K562 (cell line): ENCODE data around the gene CAVIN1. TPM values are rescaled to one million over a fixed set of nuclear protein-coding genes. Genes with fewer than 3 reads are reported as not detected.

ENCODE experiments used
- ARID2 ChIP-seq: fragments of 450-650 bp; IDR thresholded peaks from 2 replicates; pipeline ENCODE4 v1.6.1; 2017; ENCODE audit warnings: antibody characterized with exemption, mild to moderate bottlenecking
- BRCA1 ChIP-seq, 2 experiments: fragments of 450-650 bp in 1 of 2; sonication (generic) in 1 of 2; formaldehyde crosslinking in 1 of 2; IDR thresholded peaks; 2 replicates each; pipeline versions ENCODE4 v1.5.0 to v1.6.1; 2017 to 2020; ENCODE audit warnings: mild to moderate bottlenecking in 1 of 2, missing genetic modification reagents in 1 of 2
- CTBP1 ChIP-seq: fragments of 450-650 bp; IDR thresholded peaks from 2 replicates; pipeline ENCODE4 v1.6.1; 2016; ENCODE audit warnings: borderline replicate concordance
- EZH2 ChIP-seq: IDR thresholded peaks from 2 replicates; pipeline ENCODE4 v1.6.1; 2012; ENCODE audit warnings: low read depth, mild to moderate bottlenecking, inconsistent platforms, low read length, borderline replicate concordance
- FOXM1 ChIP-seq, 2 experiments: fragments of 450-650 bp in 1 of 2; sonication (generic) in 1 of 2; formaldehyde crosslinking in 1 of 2; IDR thresholded peaks; 2 replicates each; pipeline versions ENCODE4 v1.6.1 to v1.9.0; 2017 to 2022; ENCODE audit warnings: low read depth in 2 of 2, mild to moderate bottlenecking in 2 of 2, missing genetic modification reagents in 1 of 2, moderate library complexity in 1 of 2
- HDAC2 ChIP-seq: fragments of 450-650 bp; IDR thresholded peaks from 2 replicates; pipeline ENCODE4 v1.6.1; 2016; ENCODE audit warnings: mild to moderate bottlenecking
- MAZ ChIP-seq, 2 experiments: fragments of 450-650 bp in 1 of 2; sonication (generic) in 1 of 2; formaldehyde crosslinking; IDR thresholded peaks in 1 of 2; conservative IDR thresholded peaks in 1 of 2; 2 replicates each; pipeline versions ENCODE4 v1.4.0 to v1.5.0; 2020; ENCODE audit warnings: mild to moderate bottlenecking in 1 of 2, missing genetic modification reagents in 1 of 2
- POLR2H ChIP-seq: IDR thresholded peaks from 2 replicates; pipeline ENCODE4 v1.6.1; 2016; ENCODE audit warnings: missing genetic modification characterization, low read depth, mild to moderate bottlenecking, control low read depth, missing compliant biosample characterization, moderate library complexity
- RAD21 ChIP-seq, 2 experiments: fragments of 250-450 bp in 1 of 2; fragments of 450-650 bp in 1 of 2; sonication (Bioruptor Pico) in 1 of 2; formaldehyde crosslinking in 1 of 2; IDR thresholded peaks in 1 of 2; conservative IDR thresholded peaks in 1 of 2; 2 replicates each; pipeline versions ENCODE4 v1.4.0 to v1.8.0; 2020 to 2022; ENCODE audit warnings: mild to moderate bottlenecking in 2 of 2, moderate library complexity in 1 of 2
- RFX5 ChIP-seq: IDR thresholded peaks from 2 replicates; pipeline ENCODE4 v1.6.1; 2011; ENCODE audit warnings: low read depth, mild to moderate bottlenecking, improper control_type of control experiment, low read length
- SMAD4 ChIP-seq: fragments of 250-450 bp; sonication (Bioruptor Pico); conservative IDR thresholded peaks from 2 replicates; pipeline ENCODE4 v1.8.0; 2021; ENCODE audit warnings: inconsistent platforms, mild to moderate bottlenecking, moderate library complexity
- TBL1XR1 ChIP-seq, 2 experiments: IDR thresholded peaks; 2 replicates each; pipeline ENCODE4 v1.6.1; 2012; ENCODE audit warnings: improper control_type of control experiment in 2 of 2, low read length in 2 of 2, mild to moderate bottlenecking in 1 of 2
- ZFP36 ChIP-seq: fragments of 150-350 bp; IDR thresholded peaks from 2 replicates; pipeline ENCODE4 v1.6.1; 2018; ENCODE audit warnings: low read length, low read depth; ENCODE audit not compliant: partially characterized antibody
- ZNF24 ChIP-seq: fragments of 450-650 bp; IDR thresholded peaks from 2 replicates; pipeline ENCODE4 v1.6.1; 2016
- polyA plus RNA-seq, 8 experiments: library from polyadenylated mRNA; depleted of rRNA in 4 of 8; stranded (reverse) in 5 of 8; unstranded in 3 of 8; fragments of >200 nt; fragmentation: Nextera tagmentation in 2 of 8; fragmentation: Illumina TruSeq in 1 of 8; extraction: Ambion mirVana in 2 of 8; extraction: Trizol in 1 of 8; gene quantifications; 2 replicates each; pipeline versions ENCODE4 v1.2.1 to v1.2.3, GENCODE V29; 2011 to 2014; ENCODE audit warnings: inconsistent platforms in 1 of 8, missing spikeins in 1 of 8
- total RNA-seq, 7 experiments: library from RNA; depleted of rRNA in 6 of 7; stranded (reverse); fragments of >200 nt in 6 of 7; fragmentation: Illumina TruSeq in 2 of 7; extraction: Trizol in 2 of 7; gene quantifications; 2 replicates each; pipeline versions ENCODE4 v1.2.1 to v1.2.3, GENCODE V29; 2011 to 2021; ENCODE audit warnings: low replicate concordance in 1 of 7
- TF ChIP-seq, protein P1 (sequence below), 3 experiments: IDR thresholded peaks in 2 of 3; conservative IDR thresholded peaks in 1 of 3; 2 replicates each; pipeline ENCODE4 v1.5.1; 2011 to 2012; ENCODE audit warnings: low read length in 3 of 3, mild to moderate bottlenecking in 3 of 3, control low read depth in 2 of 3, improper control_type of control experiment in 1 of 3, inconsistent platforms in 1 of 3, low read depth in 1 of 3, mixed read lengths in 1 of 3, moderate library complexity in 1 of 3; ENCODE audit not compliant: insufficient read depth in 2 of 3
- TF ChIP-seq, protein P2 (sequence below): fragments of 450-650 bp; formaldehyde crosslinking; IDR thresholded peaks from 2 replicates; pipeline ENCODE4 v1.4.0; 2020; ENCODE audit warnings: mild to moderate bottlenecking, mixed read lengths
- TF ChIP-seq, protein P3 (sequence below): sonication (generic); formaldehyde crosslinking; IDR thresholded peaks from 2 replicates; pipeline ENCODE4 v1.4.0; 2020; ENCODE audit warnings: mild to moderate bottlenecking, missing genetic modification reagents
- TF ChIP-seq, protein P4 (sequence below): sonication (generic); formaldehyde crosslinking; IDR thresholded peaks from 2 replicates; pipeline ENCODE4 v1.8.1; 2022; ENCODE audit warnings: missing genetic modification reagents

Gene CAVIN1
- total and polyA plus RNA-seq, 9 of the 15 experiments (the other 6 are each of a cell fraction or from before 2014, with no cell fraction given) = 6.8 to 162 (median 74.5) TPM

DNA sequence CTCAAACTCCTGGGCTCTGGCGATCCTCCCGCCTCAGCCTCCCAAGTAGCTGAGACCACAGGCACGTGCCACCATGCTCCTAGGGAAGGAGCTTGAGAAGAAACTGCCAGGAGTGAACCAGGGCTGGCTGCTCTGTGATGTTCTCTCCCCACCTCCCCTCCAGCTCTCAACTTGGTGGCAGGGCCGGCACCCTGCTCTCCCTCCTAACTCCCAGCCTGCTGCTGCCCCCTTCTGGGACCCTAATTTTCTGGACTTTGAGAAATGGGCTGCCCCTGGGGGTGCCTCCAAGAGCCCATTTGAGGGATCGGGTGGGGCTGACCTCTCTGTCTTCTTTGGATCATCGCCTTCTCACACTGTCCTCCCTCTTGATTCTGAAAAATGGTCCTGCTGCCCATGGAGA, 19.9 kb downstream of the CAVIN1 start (continued):
- TF ChIP-seq RAD21 (CRISPR knock-in tag; conservative IDR thresholded peaks at IDR 0.05 in 1 of 2, IDR thresholded peaks at IDR 0.05 in 1 of 2) (peak; percentile 26 to 75; a peak in 2 of 4 replicates), CTBP1 (0 out of 2 replicates have a peak, but pooled peaks have one; percentile 26), POLR2H (tag) (no peak), ZFP36 (peak; percentile 20), FOXM1 (IDR thresholded peaks at IDR 0.05; ENCODE audit: low read depth) (no peak), FOXM1 (CRISPR knock-in tag; IDR thresholded peaks at IDR 0.05; ENCODE audit: low read depth) (no peak), ARID2 (peak; percentile 56; the same call in 1 of the 2 replicates), SMAD4 (0 out of 2 replicates have a peak, but pooled peaks have one; percentile 25), TBL1XR1 (IDR thresholded peaks at IDR 0.05; ENCODE audit: low read length in 2 of 2) (no peak), HDAC2 (no peak), RFX5 (no peak), BRCA1 (IDR thresholded peaks at IDR 0.05) (no peak), BRCA1 (CRISPR knock-in tag; IDR thresholded peaks at IDR 0.05) (no peak), MAZ (CRISPR knock-in tag; conservative IDR thresholded peaks at IDR 0.05 in 1 of 2, IDR thresholded peaks at IDR 0.05 in 1 of 2) (peak in 1 of 2 experiments; percentile 74; a peak in 2 of 4 replicates), ZNF24 (no peak), EZH2 (no peak)
- TF ChIP-seq, protein P1, sequence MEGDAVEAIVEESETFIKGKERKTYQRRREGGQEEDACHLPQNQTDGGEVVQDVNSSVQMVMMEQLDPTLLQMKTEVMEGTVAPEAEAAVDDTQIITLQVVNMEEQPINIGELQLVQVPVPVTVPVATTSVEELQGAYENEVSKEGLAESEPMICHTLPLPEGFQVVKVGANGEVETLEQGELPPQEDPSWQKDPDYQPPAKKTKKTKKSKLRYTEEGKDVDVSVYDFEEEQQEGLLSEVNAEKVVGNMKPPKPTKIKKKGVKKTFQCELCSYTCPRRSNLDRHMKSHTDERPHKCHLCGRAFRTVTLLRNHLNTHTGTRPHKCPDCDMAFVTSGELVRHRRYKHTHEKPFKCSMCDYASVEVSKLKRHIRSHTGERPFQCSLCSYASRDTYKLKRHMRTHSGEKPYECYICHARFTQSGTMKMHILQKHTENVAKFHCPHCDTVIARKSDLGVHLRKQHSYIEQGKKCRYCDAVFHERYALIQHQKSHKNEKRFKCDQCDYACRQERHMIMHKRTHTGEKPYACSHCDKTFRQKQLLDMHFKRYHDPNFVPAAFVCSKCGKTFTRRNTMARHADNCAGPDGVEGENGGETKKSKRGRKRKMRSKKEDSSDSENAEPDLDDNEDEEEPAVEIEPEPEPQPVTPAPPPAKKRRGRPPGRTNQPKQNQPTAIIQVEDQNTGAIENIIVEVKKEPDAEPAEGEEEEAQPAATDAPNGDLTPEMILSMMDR (IDR thresholded peaks at IDR 0.05 in 2 of 3, conservative IDR thresholded peaks at IDR 0.05 in 1 of 3; ENCODE audit: insufficient read depth in 2 of 3, low read depth in 1 of 3, low read length in 3 of 3) = peak; percentile 55 to 74 (median 58)
- TF ChIP-seq, protein P2, sequence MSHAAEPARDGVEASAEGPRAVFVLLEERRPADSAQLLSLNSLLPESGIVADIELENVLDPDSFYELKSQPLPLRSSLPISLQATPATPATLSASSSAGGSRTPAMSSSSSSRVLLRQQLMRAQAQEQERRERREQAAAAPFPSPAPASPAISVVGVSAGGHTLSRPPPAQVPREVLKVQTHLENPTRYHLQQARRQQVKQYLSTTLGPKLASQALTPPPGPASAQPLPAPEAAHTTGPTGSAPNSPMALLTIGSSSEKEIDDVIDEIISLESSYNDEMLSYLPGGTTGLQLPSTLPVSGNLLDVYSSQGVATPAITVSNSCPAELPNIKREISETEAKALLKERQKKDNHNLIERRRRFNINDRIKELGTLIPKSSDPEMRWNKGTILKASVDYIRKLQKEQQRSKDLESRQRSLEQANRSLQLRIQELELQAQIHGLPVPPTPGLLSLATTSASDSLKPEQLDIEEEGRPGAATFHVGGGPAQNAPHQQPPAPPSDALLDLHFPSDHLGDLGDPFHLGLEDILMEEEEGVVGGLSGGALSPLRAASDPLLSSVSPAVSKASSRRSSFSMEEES (CRISPR knock-in tag) = no peak
- TF ChIP-seq, protein P3, sequence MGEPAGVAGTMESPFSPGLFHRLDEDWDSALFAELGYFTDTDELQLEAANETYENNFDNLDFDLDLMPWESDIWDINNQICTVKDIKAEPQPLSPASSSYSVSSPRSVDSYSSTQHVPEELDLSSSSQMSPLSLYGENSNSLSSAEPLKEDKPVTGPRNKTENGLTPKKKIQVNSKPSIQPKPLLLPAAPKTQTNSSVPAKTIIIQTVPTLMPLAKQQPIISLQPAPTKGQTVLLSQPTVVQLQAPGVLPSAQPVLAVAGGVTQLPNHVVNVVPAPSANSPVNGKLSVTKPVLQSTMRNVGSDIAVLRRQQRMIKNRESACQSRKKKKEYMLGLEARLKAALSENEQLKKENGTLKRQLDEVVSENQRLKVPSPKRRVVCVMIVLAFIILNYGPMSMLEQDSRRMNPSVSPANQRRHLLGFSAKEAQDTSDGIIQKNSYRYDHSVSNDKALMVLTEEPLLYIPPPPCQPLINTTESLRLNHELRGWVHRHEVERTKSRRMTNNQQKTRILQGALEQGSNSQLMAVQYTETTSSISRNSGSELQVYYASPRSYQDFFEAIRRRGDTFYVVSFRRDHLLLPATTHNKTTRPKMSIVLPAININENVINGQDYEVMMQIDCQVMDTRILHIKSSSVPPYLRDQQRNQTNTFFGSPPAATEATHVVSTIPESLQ (CRISPR knock-in tag) = no peak
- TF ChIP-seq, protein P4, sequence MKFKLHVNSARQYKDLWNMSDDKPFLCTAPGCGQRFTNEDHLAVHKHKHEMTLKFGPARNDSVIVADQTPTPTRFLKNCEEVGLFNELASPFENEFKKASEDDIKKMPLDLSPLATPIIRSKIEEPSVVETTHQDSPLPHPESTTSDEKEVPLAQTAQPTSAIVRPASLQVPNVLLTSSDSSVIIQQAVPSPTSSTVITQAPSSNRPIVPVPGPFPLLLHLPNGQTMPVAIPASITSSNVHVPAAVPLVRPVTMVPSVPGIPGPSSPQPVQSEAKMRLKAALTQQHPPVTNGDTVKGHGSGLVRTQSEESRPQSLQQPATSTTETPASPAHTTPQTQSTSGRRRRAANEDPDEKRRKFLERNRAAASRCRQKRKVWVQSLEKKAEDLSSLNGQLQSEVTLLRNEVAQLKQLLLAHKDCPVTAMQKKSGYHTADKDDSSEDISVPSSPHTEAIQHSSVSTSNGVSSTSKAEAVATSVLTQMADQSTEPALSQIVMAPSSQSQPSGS (CRISPR knock-in tag) = no peak
